GM10248 (cell line): ENCODE results near the gene SLC29A1.

Experiments used
- CTCF ChIA-PET: fragments of 300-600 bp; sonication (Branson Sonifier 250); formaldehyde crosslinking; extraction: SDS; loops from one replicate; lab custom pipeline; 2021; ENCODE audit warnings: antibody characterized with exemption; lab: Yijun Ruan, JAX
- POLR2A ChIA-PET: fragments of 350-650 bp; sonication (Branson Sonifier 250); formaldehyde crosslinking; extraction: SDS; loops from one replicate; lab custom pipeline; 2020; ENCODE audit warnings: antibody characterized with exemption; lab: Yijun Ruan, JAX
- DNase-seq: peaks from one replicate; pipeline ENCODE4 v3.0.0; 2012; ENCODE audit errors: extremely low spot score
- CTCF ChIP-seq: IDR thresholded peaks from 2 replicates; pipeline ENCODE4 v1.5.1; 2012; ENCODE audit warnings: mild to moderate bottlenecking, low read depth; ENCODE audit errors: extremely low read depth, missing control alignments, control extremely low read depth

The SLC29A1 gene

GRCh38 chr6:44228836-44229235 lies 5.4 kb downstream of the SLC29A1 start:
- ChIA-PET POLR2A (no interaction called here), CTCF (interaction anchor here (0.9 to 2.5 kb wide), 3 partner anchors 14 to 56 kb away, joined by 3 to 8 read pairs (median 7); no protein-coding TSS in a partner anchor)
- DNase-seq: peak; percentile 2
- TF ChIP-seq CTCF: no peak

GRCh38 chr6:44229376-44230033 lies 6.1 kb downstream of the SLC29A1 start:
- DNase-seq: peak; percentile 4
- CTCF ChIA-PET: interaction anchor here (0.8 to 2.5 kb wide), 5 partner anchors 8 to 505 kb away, joined by 3 to 7 read pairs (median 4); no protein-coding TSS in a partner anchor
- POLR2A ChIA-PET: interaction anchor here (1.3 kb wide), 1 partner anchor 16 kb away, joined by 5 read pairs; no protein-coding TSS in a partner anchor
- no peak for TF ChIP-seq CTCF

GRCh38 chr6:44230034-44230675 lies 6.8 kb downstream of the SLC29A1 start:
- no peak for TF ChIP-seq CTCF
- ChIA-PET CTCF (interaction anchor here (0.8 to 6.2 kb wide), 5 partner anchors 9 to 506 kb away, joined by 3 to 56 read pairs (median 4); partner anchors contain the start of gene HSP90AB1), POLR2A (interaction anchor here (1.3 kb wide), 1 partner anchor 16 kb away, joined by 5 read pairs; no protein-coding TSS in a partner anchor)
- DNase-seq: peak; percentile 4

- ChIA-PET CTCF (interaction anchor here (1.1 to 6.2 kb wide), 2 partner anchors 13 to 44 kb away, joined by 3 to 56 read pairs; partner anchors contain the start of gene HSP90AB1), POLR2A (interaction anchor here (0.8 kb wide), 1 partner anchor 25 kb away, joined by 3 read pairs; no protein-coding TSS in a partner anchor)
- DNase-seq: peak; percentile 2
These were observed 8.0 kb downstream of the SLC29A1 start for GRCh38 chr6:44231426-44231825.

- no peak for TF ChIP-seq CTCF
- CTCF ChIA-PET: interaction anchor here (1.0 to 6.2 kb wide), 10 partner anchors 9 to 136 kb away, joined by 3 to 116 read pairs (median 6); partner anchors contain the start of genes HSP90AB1 and SLC29A1
- POLR2A ChIA-PET: no interaction called here
- DNase-seq: no peak
These were observed 9.5 kb downstream of the SLC29A1 start for GRCh38 chr6:44232676-44233566.

- ChIA-PET POLR2A (interaction anchor here (0.6 kb wide), 1 partner anchor 12 kb away, joined by 3 read pairs; no protein-coding TSS in a partner anchor), CTCF (interaction anchor here (0.9 to 6.2 kb wide), 21 partner anchors 10 to 155 kb away, joined by 3 to 116 read pairs (median 4); partner anchors contain the start of genes HSP90AB1, MYMX, SLC29A1 and SLC35B2)
- DNase-seq: no peak
These were observed 10.2 kb downstream of the SLC29A1 start for GRCh38 chr6:44233567-44234100.

More at GRCh38 chr6:44233567-44234100, 10.2 kb downstream of the SLC29A1 start:
- TF ChIP-seq CTCF: no peak
